Pancreas (tissue), 10 donors: ENCODE results near the gene DYRK1A. TPM values are rescaled to one million over a fixed set of nuclear protein-coding genes. Genes with fewer than 3 reads are reported as not detected.

Experiments
- ATAC-seq, 4 donors: fragments of 200-7000 bp; cut with Tn5 transposase; one replicate each; pipeline versions ENCODE4 v1.8.0 to v1.9.1; 2020; ENCODE audit warnings: mild to moderate bottlenecking in 4 of 4, moderate library complexity in 4 of 4
- DNase-seq, 6 donors: peaks; one replicate each; pipeline ENCODE4 v3.0.0-alpha.2; 2020
- FAIRE-seq: peaks from 2 replicates; lab custom pipeline; 2012; peaks lifted over from hg19 to GRCh38; lab: Jason Lieb, UNC
- H3K27ac ChIP-seq, 4 donors: fragments of 200-600 bp; sonication (generic); 1 replicate in 3 of 4; 2 replicates in 1 of 4; pipeline versions ENCODE4 v1.5.0 to v1.8.0; 2020
- H3K27me3 ChIP-seq, 4 donors: fragments of 200-600 bp; one replicate each; pipeline ENCODE4 v1.8.0; 2021
- H3K36me3 ChIP-seq, 3 donors: fragments of 200-600 bp; sonication (generic) in 1 of 3; one replicate each; pipeline versions ENCODE4 v1.5.0 to v1.8.0; 2020 to 2021
- H3K4me1 ChIP-seq, 3 donors: fragments of 200-600 bp; one replicate each; pipeline ENCODE4 v1.8.0; 2021
- H3K4me3 ChIP-seq, 4 donors: fragments of 200-600 bp; sonication (generic) in 2 of 4; one replicate each; pipeline versions ENCODE4 v1.5.0 to v1.8.0; 2020 to 2021
- H3K9me3 ChIP-seq, 4 donors: fragments of 200-600 bp; one replicate each; pipeline ENCODE4 v1.8.0; 2021
- CTCF ChIP-seq, 4 donors: fragments of 200-600 bp; sonication (generic) in 3 of 4; IDR thresholded peaks; one replicate each; pipeline versions ENCODE4 v1.5.0 to v1.8.0; 2021; ENCODE audit warnings: antibody characterized with exemption in 4 of 4
- WGBS, 2 donors: extraction: QIAGEN DNeasy Blood & Tissue Kit; methylation state at CpG; one replicate each; pipeline ENCODE4 v1.1.7; 2013; 5-methylcytosine and 5-hydroxymethylcytosine counted together
- intact Hi-C, 3 donors: fragments of 100-400 bp; cut with DNase I; formaldehyde crosslinking; loops; one replicate each; pipeline versions ENCODE4 v1.11.1 to v1.14.2; 2022
- polyA plus RNA-seq, 2 donors: library from polyadenylated mRNA; stranded (reverse); fragments of 200-250 nt; gene quantifications; one replicate each; pipeline ENCODE4 v1.2.3, GENCODE V29; 2013
- total RNA-seq, 6 donors: library from RNA; stranded (reverse); fragmentation: NEBNext Ultra II Directional in 4 of 6; extraction: Animal tissue kit (Norgen Biotek cat#: 25700) in 4 of 6; gene quantifications; one replicate each; pipeline versions ENCODE4 v1.2.1 to v1.2.4, GENCODE V29; 2021 to 2023
- donor health status: healthy with polysubstance abuse.
- donor health status: DM: no; HTN: no; CAD: no; lungs with moderate emphysema.
- donor health status: DM: no; HTN: no; CAD: no.
- donor health status: control.
- donor health status: control.
- donor health status: Bipolar disorder and iron deficiency.
- donor health status: DM: yes; HTN: yes; CAD: no.
- donor health status: DM: no; HTN: no; CAD: no.
- donor health status: DM: no; HTN: no; CAD: no.
- donor health status: DM: yes; HTN: yes; CAD: no.

DYRK1A gene
- total and polyA plus RNA-seq, 8 donors = 10.4 to 37.9 (median 22.3) TPM

- Histone ChIP-seq H3K4me1 (peaks cover 0 to 5% (median 0%) of the 10 kb centered on the region in 3 donors), H3K4me3 (no peak overlapping the region), H3K27ac (no peak overlapping the region), H3K9me3 (no peaks in the 10 kb centered on the region), H3K27me3 (no peaks in the 10 kb centered on the region), H3K36me3 (peaks cover 0 to 19% (median 0%) of the 10 kb centered on the region in 3 donors)
- intact Hi-C loops = no loop called here
- TF ChIP-seq CTCF (IDR thresholded peaks at IDR 0.05) = no peak
- 94 to 95% methylated on average over 7 of the region's 7 CpGs for WGBS, 2 donors
- DNase-seq (no peak), ATAC-seq (peak in 1 of 4 donors; percentile 18), FAIRE-seq (no peak)
Observed at GRCh38 chr21:37484535-37485474, 118.2 kb downstream of the DYRK1A start.

- Histone ChIP-seq H3K27ac (no peak overlapping the region), H3K9me3 (no peaks in the 10 kb centered on the region), H3K36me3 (peaks cover 0 to 13% (median 0%) of the 10 kb centered on the region in 3 donors), H3K4me3 (no peak overlapping the region), H3K4me1 (peaks cover 0 to 5% (median 0%) of the 10 kb centered on the region in 3 donors), H3K27me3 (no peaks in the 10 kb centered on the region)
- DNase-seq (no peak), FAIRE-seq (no peak), ATAC-seq (peak in 1 of 4 donors; percentile 29)
- TF ChIP-seq CTCF (IDR thresholded peaks at IDR 0.05) = no peak
- intact Hi-C loops = no loop called here
- 81 to 90% methylated on average over 1 of the region's 1 CpG for WGBS, 2 donors
Observed at GRCh38 chr21:37489553-37489952, 123.0 kb downstream of the DYRK1A start.

- H3K36me3 ChIP-seq = peaks cover 0 to 13% (median 0%) of the 10 kb centered on the region in 3 donors
- ATAC-seq (no peak), DNase-seq (no peak), FAIRE-seq (no peak)
- 93% methylated on average over 7 of the region's 7 CpGs for WGBS, 2 donors
- no peak overlapping the region for H3K27ac ChIP-seq
- no peaks in the 10 kb centered on the region for H3K27me3 ChIP-seq
- no peak for TF ChIP-seq CTCF (IDR thresholded peaks at IDR 0.05)
- intact Hi-C loops = no loop called here
- no peaks in the 10 kb centered on the region for H3K9me3 ChIP-seq
- peaks cover 0 to 5% (median 0%) of the 10 kb centered on the region in 3 donors for H3K4me1 ChIP-seq
- H3K4me3 ChIP-seq = no peak overlapping the region
Observed at GRCh38 chr21:37490084-37490483, 123.5 kb downstream of the DYRK1A start.

GRCh38 chr21:37496972-37497371, 130.4 kb downstream of the DYRK1A start:
- DNase-seq = no peak
- Histone ChIP-seq H3K9me3 (no peaks in the 10 kb centered on the region), H3K27ac (no peak overlapping the region), H3K4me3 (no peak overlapping the region), H3K27me3 (no peaks in the 10 kb centered on the region), H3K4me1 (no peaks in the 10 kb centered on the region), H3K36me3 (no peaks in the 10 kb centered on the region)
- 75 to 77% methylated on average over 4 of the region's 4 CpGs for WGBS, 2 donors
- ATAC-seq = no peak
- no peak for TF ChIP-seq CTCF (IDR thresholded peaks at IDR 0.05)
- intact Hi-C loops = no loop called here
- peak; percentile 43 for FAIRE-seq

- no peak overlapping the region for H3K27ac ChIP-seq
- no peaks in the 10 kb centered on the region for H3K4me1 ChIP-seq
- no peak for ATAC-seq
- DNase-seq = no peak
- H3K4me3 ChIP-seq = no peak overlapping the region
- TF ChIP-seq CTCF (IDR thresholded peaks at IDR 0.05) = no peak
- FAIRE-seq = no peak
- no peaks in the 10 kb centered on the region for H3K27me3 ChIP-seq
- peaks cover 0 to 5% (median 0%) of the 10 kb centered on the region in 3 donors for H3K36me3 ChIP-seq
- 97 to 98% methylated on average over 1 of the region's 1 CpG for WGBS, 2 donors
- intact Hi-C loops = no loop called here
- no peaks in the 10 kb centered on the region for H3K9me3 ChIP-seq
Observed at GRCh38 chr21:37498664-37499063, 132.1 kb downstream of the DYRK1A start.
